SK-N-SH (cell line): ENCODE measurements around the gene CAPS. TPM values are rescaled to one million over a fixed set of nuclear protein-coding genes. Genes with fewer than 3 reads are reported as not detected.
"Not testable (repeated sequence)": the region's sequence is repeated elsewhere in the genome, so short reads cannot be mapped to it uniquely, and the experiment has no call there.

Experiments
- CTCF ChIA-PET: fragments of 300-600, 350-600 bp; formaldehyde crosslinking; extraction: SDS; loops from one replicate; lab custom pipeline; 2021; lab: Yijun Ruan, JAX
- POLR2A ChIA-PET: fragments of 350-600 bp; sonication (Branson Sonifier 250); formaldehyde crosslinking; extraction: SDS; loops from one replicate; lab custom pipeline; 2020; ENCODE audit warnings: antibody characterized with exemption, inconsistent platforms; lab: Yijun Ruan, JAX
- DNase-seq: peaks from one replicate; pipeline ENCODE4 v3.0.0; 2012
- H2AFZ ChIP-seq: fragments of 200-600 bp; sonication (generic); 2 replicates; pipeline ENCODE4 v1.8.1; 2016; ENCODE audit warnings: antibody characterized with exemption, mild to moderate bottlenecking, low read depth
- H3F3A ChIP-seq: fragments of 200-600 bp; sonication (generic); replicated peaks from 2 replicates; pipeline ENCODE3; 2016; ENCODE audit warnings: antibody characterized with exemption, mild to moderate bottlenecking; ENCODE audit not compliant: insufficient read depth
- H3K27ac ChIP-seq, 2 experiments: fragments of 200-500 bp in 1 of 2; fragments of 200-600 bp in 1 of 2; sonication (Bioruptor generic) in 1 of 2; sonication (generic), shearing (Covaris generic) in 1 of 2; 2 replicates each; pipeline versions ENCODE4 v1.5.1 to v1.6.1; 2014 to 2016; ENCODE audit warnings: low read depth in 2 of 2, inconsistent platforms in 1 of 2, low read length in 1 of 2, mild to moderate bottlenecking in 1 of 2, mixed read lengths in 1 of 2
- H3K27me3 ChIP-seq: fragments of 200-600 bp; sonication (generic), shearing (Covaris generic); 2 replicates; pipeline ENCODE4 v1.6.1; 2016; ENCODE audit warnings: mixed run types; ENCODE audit not compliant: insufficient read depth
- H3K36me3 ChIP-seq, 2 experiments: fragments of 200-500 bp in 1 of 2; fragments of 200-600 bp in 1 of 2; sonication (Bioruptor generic) in 1 of 2; sonication (generic) in 1 of 2; replicated peaks in 1 of 2; 2 replicates each; pipeline versions ENCODE3 to v1.5.1; 2014 to 2016; ENCODE audit warnings: low read length in 1 of 2, mild to moderate bottlenecking in 1 of 2; ENCODE audit not compliant: insufficient read depth in 2 of 2, control insufficient read depth in 1 of 2
- H3K4me1 ChIP-seq, 2 experiments: fragments of 200-500 bp in 1 of 2; fragments of 200-600 bp in 1 of 2; sonication (Bioruptor generic) in 1 of 2; sonication (generic), shearing (Covaris generic) in 1 of 2; 2 replicates each; pipeline versions ENCODE4 v1.5.1 to v1.6.1; 2014 to 2016; ENCODE audit warnings: low read depth in 1 of 2, low read length in 1 of 2, mixed run types in 1 of 2; ENCODE audit not compliant: insufficient read depth in 2 of 2, control insufficient read depth in 1 of 2
- H3K4me2 ChIP-seq: fragments of 200-600 bp; sonication (generic), shearing (Covaris generic); 2 replicates; pipeline ENCODE4 v1.6.1; 2017; ENCODE audit warnings: mixed run types
- H3K4me3 ChIP-seq, 2 experiments: fragments of 200-500 bp in 1 of 2; fragments of 200-600 bp in 1 of 2; sonication (Bioruptor generic) in 1 of 2; sonication (generic), shearing (Covaris generic) in 1 of 2; 2 replicates each; pipeline versions ENCODE4 v1.5.1 to v1.8.1; 2014 to 2016; ENCODE audit warnings: low read depth in 2 of 2, inconsistent platforms in 1 of 2, low read length in 1 of 2, mild to moderate bottlenecking in 1 of 2, mixed read lengths in 1 of 2, moderate library complexity in 1 of 2
- H3K79me2 ChIP-seq: fragments of 200-600 bp; sonication (generic); 2 replicates; pipeline ENCODE4 v1.8.1; 2017; ENCODE audit warnings: mild to moderate bottlenecking; ENCODE audit not compliant: insufficient read depth
- H3K9ac ChIP-seq: fragments of 200-600 bp; sonication (generic); 2 replicates; pipeline ENCODE4 v1.6.1; 2017; ENCODE audit warnings: mixed run types
- H3K9me2 ChIP-seq: fragments of 200-600 bp; sonication (generic); 2 replicates; pipeline ENCODE4 v1.6.1; 2017; ENCODE audit warnings: mixed run types
- H3K9me3 ChIP-seq: fragments of 200-600 bp; sonication (generic); 2 replicates; pipeline ENCODE4 v1.6.1; 2017; ENCODE audit warnings: mixed run types, mild to moderate bottlenecking, moderate library complexity
- H4K20me1 ChIP-seq: fragments of 200-600 bp; sonication (generic); 2 replicates; pipeline ENCODE4 v1.6.1; 2017; ENCODE audit warnings: mild to moderate bottlenecking, mixed run types; ENCODE audit not compliant: insufficient read depth
- EP300 ChIP-seq, 2 experiments: IDR thresholded peaks; 2 replicates each; pipeline versions ENCODE4 v1.4.0 to v1.6.1; 2012; ENCODE audit warnings: borderline replicate concordance in 1 of 2, low read depth in 1 of 2, low read length in 1 of 2
- FOXJ3 ChIP-seq: sonication (generic); formaldehyde crosslinking; IDR thresholded peaks from 2 replicates; pipeline ENCODE4 v1.5.1; 2020; ENCODE audit warnings: mild to moderate bottlenecking, missing genetic modification reagents
- FOXM1 ChIP-seq: IDR thresholded peaks from 2 replicates; pipeline ENCODE4 v1.4.0; 2012; ENCODE audit warnings: low read depth, mild to moderate bottlenecking
- GABPA ChIP-seq: IDR thresholded peaks from 2 replicates; pipeline ENCODE4 v1.4.0; 2012; ENCODE audit warnings: low read depth, mild to moderate bottlenecking
- JUND ChIP-seq: IDR thresholded peaks from 2 replicates; pipeline ENCODE4 v1.4.0; 2012
- MXI1 ChIP-seq: IDR thresholded peaks from 2 replicates; pipeline ENCODE4 v1.6.1; 2012; ENCODE audit warnings: mild to moderate bottlenecking, low read depth, low read length, improper control_type of control experiment
- NFIC ChIP-seq: IDR thresholded peaks from 2 replicates; pipeline ENCODE4 v1.4.0; 2012; ENCODE audit warnings: borderline replicate concordance
- NRF1 ChIP-seq: IDR thresholded peaks from 2 replicates; pipeline ENCODE4 v1.6.1; 2012; ENCODE audit warnings: low read depth, mild to moderate bottlenecking, low read length
- PBX3 ChIP-seq: IDR thresholded peaks from 2 replicates; pipeline ENCODE4; 2012
- RAD21 ChIP-seq: IDR thresholded peaks from 2 replicates; pipeline ENCODE4 v1.6.1; 2012; ENCODE audit warnings: mild to moderate bottlenecking, low read length
- SIN3A ChIP-seq: IDR thresholded peaks from 2 replicates; pipeline ENCODE4 v1.6.1; 2012; ENCODE audit warnings: low read depth, mild to moderate bottlenecking, low read length, moderate library complexity, borderline replicate concordance
- SMC3 ChIP-seq: IDR thresholded peaks from 2 replicates; pipeline ENCODE4 v1.6.1; 2012; ENCODE audit warnings: low read depth, low read length, improper control_type of control experiment
- TCF12 ChIP-seq: IDR thresholded peaks from 2 replicates; pipeline ENCODE4 v1.4.0; 2012
- USF2 ChIP-seq: fragments of 150-350 bp; IDR thresholded peaks from 2 replicates; pipeline ENCODE4 v1.6.1; 2017; ENCODE audit warnings: antibody characterized with exemption, low read length, low read depth, borderline replicate concordance
- YY1 ChIP-seq: IDR thresholded peaks from 2 replicates; pipeline ENCODE4 v1.4.0; 2012; ENCODE audit warnings: low read depth, mild to moderate bottlenecking
- WGBS: methylation state at CpG from one replicate; pipeline ENCODE4 v1.1.6; 2017; ENCODE audit warnings: low lambda C conversion rate; 5-methylcytosine and 5-hydroxymethylcytosine counted together
- polyA plus RNA-seq, 3 experiments: library from polyadenylated mRNA; depleted of rRNA; stranded (reverse); fragments of >200 nt; gene quantifications; 2 replicates each; pipeline ENCODE4 v1.2.3, GENCODE V29; 2012
- TF ChIP-seq, protein P1 (sequence below): IDR thresholded peaks from 2 replicates; pipeline ENCODE4 v1.6.1; 2012; ENCODE audit warnings: mild to moderate bottlenecking, low read depth, low read length, moderate library complexity
- TF ChIP-seq, protein P2 (sequence below): IDR thresholded peaks from 2 replicates; pipeline ENCODE4 v1.4.0; 2012; ENCODE audit warnings: low read depth
- TF ChIP-seq, protein P3 (sequence below): fragments of 150-350 bp; IDR thresholded peaks from 2 replicates; pipeline ENCODE4 v1.6.1; 2016; ENCODE audit warnings: mild to moderate bottlenecking, low read depth, low read length
- TF ChIP-seq, protein P4 (sequence below): IDR thresholded peaks from 2 replicates; pipeline ENCODE4 v1.4.0; 2012; ENCODE audit warnings: low read depth, borderline replicate concordance

CAPS gene
- polyA plus RNA-seq, 1 of the 3 experiments (the other 2 are of a cell fraction) = 13.4 TPM

GRCh38 chr19:5882421-5882968 is 31.6 kb upstream of the CAPS start:
- H3K27me3 ChIP-seq = no peaks in the 10 kb centered on the region; the same call in 1 of the 2 replicates
- H4K20me1 ChIP-seq = no peaks in the 10 kb centered on the region
- POLR2A ChIA-PET = no interaction called here
- no peak for DNase-seq
- no peaks in the 10 kb centered on the region for H3K9me2 ChIP-seq
- no peaks in the 10 kb centered on the region for H3F3A ChIP-seq
- H3K9ac ChIP-seq = no peak overlapping the region
- H3K4me2 ChIP-seq = no peak overlapping the region
- no peak overlapping the region for H3K4me3 ChIP-seq
- no peaks in the 10 kb centered on the region for H3K79me2 ChIP-seq
- TF ChIP-seq FOXM1 (no peak), PBX3 (no peak), RAD21 (no peak), SIN3A (no peak), MXI1 (no peak), JUND (no peak), GABPA (no peak), USF2 (no peak), YY1 (no peak), TCF12 (no peak), SMC3 (no peak), EP300 (IDR thresholded peaks at IDR 0.05; ENCODE audit: borderline replicate concordance in 1 of 2, low read depth in 1 of 2, low read length in 1 of 2) (no peak), FOXJ3 (no peak), NFIC (no peak), NRF1 (no peak)
- TF ChIP-seq, protein P1, sequence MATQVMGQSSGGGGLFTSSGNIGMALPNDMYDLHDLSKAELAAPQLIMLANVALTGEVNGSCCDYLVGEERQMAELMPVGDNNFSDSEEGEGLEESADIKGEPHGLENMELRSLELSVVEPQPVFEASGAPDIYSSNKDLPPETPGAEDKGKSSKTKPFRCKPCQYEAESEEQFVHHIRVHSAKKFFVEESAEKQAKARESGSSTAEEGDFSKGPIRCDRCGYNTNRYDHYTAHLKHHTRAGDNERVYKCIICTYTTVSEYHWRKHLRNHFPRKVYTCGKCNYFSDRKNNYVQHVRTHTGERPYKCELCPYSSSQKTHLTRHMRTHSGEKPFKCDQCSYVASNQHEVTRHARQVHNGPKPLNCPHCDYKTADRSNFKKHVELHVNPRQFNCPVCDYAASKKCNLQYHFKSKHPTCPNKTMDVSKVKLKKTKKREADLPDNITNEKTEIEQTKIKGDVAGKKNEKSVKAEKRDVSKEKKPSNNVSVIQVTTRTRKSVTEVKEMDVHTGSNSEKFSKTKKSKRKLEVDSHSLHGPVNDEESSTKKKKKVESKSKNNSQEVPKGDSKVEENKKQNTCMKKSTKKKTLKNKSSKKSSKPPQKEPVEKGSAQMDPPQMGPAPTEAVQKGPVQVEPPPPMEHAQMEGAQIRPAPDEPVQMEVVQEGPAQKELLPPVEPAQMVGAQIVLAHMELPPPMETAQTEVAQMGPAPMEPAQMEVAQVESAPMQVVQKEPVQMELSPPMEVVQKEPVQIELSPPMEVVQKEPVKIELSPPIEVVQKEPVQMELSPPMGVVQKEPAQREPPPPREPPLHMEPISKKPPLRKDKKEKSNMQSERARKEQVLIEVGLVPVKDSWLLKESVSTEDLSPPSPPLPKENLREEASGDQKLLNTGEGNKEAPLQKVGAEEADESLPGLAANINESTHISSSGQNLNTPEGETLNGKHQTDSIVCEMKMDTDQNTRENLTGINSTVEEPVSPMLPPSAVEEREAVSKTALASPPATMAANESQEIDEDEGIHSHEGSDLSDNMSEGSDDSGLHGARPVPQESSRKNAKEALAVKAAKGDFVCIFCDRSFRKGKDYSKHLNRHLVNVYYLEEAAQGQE = no peak
- TF ChIP-seq, protein P2, sequence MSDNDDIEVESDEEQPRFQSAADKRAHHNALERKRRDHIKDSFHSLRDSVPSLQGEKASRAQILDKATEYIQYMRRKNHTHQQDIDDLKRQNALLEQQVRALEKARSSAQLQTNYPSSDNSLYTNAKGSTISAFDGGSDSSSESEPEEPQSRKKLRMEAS = no peak
- TF ChIP-seq, protein P3, sequence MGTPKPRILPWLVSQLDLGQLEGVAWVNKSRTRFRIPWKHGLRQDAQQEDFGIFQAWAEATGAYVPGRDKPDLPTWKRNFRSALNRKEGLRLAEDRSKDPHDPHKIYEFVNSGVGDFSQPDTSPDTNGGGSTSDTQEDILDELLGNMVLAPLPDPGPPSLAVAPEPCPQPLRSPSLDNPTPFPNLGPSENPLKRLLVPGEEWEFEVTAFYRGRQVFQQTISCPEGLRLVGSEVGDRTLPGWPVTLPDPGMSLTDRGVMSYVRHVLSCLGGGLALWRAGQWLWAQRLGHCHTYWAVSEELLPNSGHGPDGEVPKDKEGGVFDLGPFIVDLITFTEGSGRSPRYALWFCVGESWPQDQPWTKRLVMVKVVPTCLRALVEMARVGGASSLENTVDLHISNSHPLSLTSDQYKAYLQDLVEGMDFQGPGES = no peak
- TF ChIP-seq, protein P4, sequence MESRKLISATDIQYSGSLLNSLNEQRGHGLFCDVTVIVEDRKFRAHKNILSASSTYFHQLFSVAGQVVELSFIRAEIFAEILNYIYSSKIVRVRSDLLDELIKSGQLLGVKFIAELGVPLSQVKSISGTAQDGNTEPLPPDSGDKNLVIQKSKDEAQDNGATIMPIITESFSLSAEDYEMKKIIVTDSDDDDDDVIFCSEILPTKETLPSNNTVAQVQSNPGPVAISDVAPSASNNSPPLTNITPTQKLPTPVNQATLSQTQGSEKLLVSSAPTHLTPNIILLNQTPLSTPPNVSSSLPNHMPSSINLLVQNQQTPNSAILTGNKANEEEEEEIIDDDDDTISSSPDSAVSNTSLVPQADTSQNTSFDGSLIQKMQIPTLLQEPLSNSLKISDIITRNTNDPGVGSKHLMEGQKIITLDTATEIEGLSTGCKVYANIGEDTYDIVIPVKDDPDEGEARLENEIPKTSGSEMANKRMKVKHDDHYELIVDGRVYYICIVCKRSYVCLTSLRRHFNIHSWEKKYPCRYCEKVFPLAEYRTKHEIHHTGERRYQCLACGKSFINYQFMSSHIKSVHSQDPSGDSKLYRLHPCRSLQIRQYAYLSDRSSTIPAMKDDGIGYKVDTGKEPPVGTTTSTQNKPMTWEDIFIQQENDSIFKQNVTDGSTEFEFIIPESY = no peak
- H3K27ac ChIP-seq = no peak overlapping the region
- no peaks in the 10 kb centered on the region for H3K9me3 ChIP-seq
- no peaks in the 10 kb centered on the region for H3K36me3 ChIP-seq
- 65% methylated on average over 8 of the region's 9 CpGs for WGBS
- no peaks in the 10 kb centered on the region for H3K4me1 ChIP-seq
- no peak overlapping the region for H2AFZ ChIP-seq
- CTCF ChIA-PET = interaction anchor here (0.6 to 3.2 kb wide), 2 partner anchors 78 to 101 kb away, joined by 3 to 11 read pairs; no protein-coding TSS in a partner anchor

DNA sequence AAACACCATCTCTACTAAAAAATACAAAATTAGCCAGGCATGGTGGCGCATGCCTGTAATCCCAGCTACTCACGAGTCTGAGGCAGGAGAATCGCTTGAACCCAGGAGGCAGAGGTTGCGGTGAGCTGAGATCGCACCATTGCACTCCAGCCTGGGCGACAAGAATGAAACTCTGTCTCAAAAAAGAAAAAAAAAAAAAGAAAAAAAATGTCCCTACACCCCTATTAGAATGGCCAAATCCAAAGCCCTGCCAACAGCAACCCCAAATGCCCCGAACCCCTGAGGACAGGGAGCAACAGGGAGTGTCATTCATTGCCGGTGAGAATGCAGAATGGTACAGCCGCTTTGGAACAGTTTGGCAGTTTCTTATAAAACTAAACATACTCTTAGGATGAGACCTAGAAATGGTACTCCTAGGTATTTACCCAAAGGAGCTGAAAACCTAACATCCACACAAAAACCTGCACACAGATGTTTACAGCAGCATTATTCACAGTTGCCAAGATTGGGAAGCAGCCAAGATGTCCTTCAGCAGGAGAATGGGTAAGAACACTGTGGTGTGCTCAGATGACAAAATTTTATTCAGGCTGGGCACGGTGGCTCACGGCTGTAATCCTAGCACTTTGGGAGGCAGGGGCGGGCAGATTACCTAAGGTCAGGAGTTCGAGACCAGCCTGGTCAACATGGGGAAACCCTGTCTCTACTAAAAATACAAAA is 30.7 kb upstream of the CAPS start:
- H4K20me1 ChIP-seq, H3K36me3 ChIP-seq, H3K9ac ChIP-seq, H2AFZ ChIP-seq, H3K79me2 ChIP-seq, POLR2A ChIA-PET, H3F3A ChIP-seq, H3K9me2 ChIP-seq, H3K4me3 ChIP-seq, DNase-seq, H3K4me2 ChIP-seq, H3K27ac ChIP-seq, H3K4me1 ChIP-seq, H3K9me3 ChIP-seq, H3K27me3 ChIP-seq: not testable (repeated sequence)
- CTCF ChIA-PET = interaction anchor here (0.6 to 3.2 kb wide), 4 partner anchors 10 to 102 kb away, joined by 3 to 11 read pairs (median 5); no protein-coding TSS in a partner anchor
- 76% methylated on average over 13 of the region's 13 CpGs for WGBS
